ENCODE data around the gene BANK1. TPM values are rescaled to one million over a fixed set of nuclear protein-coding genes. Genes with fewer than 3 reads are reported as not detected.
"Not testable (repeated sequence)": the region's sequence is repeated elsewhere in the genome, so short reads cannot be mapped to it uniquely, and the experiment has no call there.

Gene BANK1
- total RNA-seq, 2 donors from 2014 or later: 0.22 to 0.46 TPM

DNA sequence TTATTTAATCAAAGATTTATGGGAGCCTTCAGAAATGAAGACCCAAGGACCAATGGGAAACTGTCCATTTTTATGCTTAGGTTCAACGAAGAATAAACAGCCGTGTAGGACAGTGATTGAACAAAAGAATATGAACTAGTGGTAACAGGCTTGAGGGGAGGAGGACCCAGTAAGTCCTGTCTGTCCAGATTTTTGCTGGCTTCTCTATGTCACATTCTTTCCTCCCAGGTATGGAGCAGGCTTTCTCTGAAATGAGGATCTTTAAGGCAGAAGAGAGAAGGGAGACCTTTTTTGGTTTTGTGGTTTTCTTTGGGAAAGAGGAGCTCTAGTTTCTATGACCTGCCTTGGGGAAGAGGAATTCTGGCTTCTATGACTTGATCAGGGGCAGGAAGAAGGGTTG lies 74.1 kb downstream of the BANK1 start:
- H3K36me3 Mint-ChIP-seq (ENCODE audit: insufficient read depth in 2 of 2): no peaks in the 10 kb centered on the region
- H3K27ac Mint-ChIP-seq: no peak overlapping the region
- no peaks in the 10 kb centered on the region for H3K4me1 Mint-ChIP-seq (ENCODE audit: low read depth)
- H3K27me3 Mint-ChIP-seq (ENCODE audit: low read depth): peaks cover 6% of the 10 kb centered on the region
- H3K9me3 Mint-ChIP-seq: peaks cover 0 to 1% of the 10 kb centered on the region in 2 donors
- no peak overlapping the region for H3K4me3 Mint-ChIP-seq
- DNase-seq (no peak), ATAC-seq (replicated peaks in 1 of 2) (no peak)

DNA sequence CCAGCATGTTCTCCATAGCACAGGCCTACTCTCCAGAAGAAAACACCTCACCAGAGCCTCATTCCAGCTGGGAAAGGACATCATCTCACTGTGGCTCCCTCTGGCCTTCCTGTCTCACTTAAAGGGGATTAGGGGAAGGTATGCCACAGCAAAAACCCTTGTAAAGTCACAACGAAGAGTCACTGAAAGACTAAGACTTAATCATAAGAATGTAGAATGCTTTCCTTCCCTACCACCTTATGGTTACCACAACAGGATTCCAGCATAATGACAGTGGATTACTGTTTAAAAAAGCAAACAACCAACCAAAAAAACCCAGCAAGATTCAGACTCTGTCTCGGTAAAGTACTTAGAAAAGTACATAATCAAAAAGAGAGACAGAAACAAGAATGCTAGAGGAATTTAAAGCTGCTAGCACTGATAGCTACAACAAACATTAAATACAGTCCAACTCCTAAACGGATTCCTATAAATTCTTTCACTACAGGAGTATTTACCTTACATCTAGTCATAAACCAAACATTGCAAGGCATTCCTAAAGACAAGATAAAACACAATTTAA lies 75.1 kb downstream of the BANK1 start:
- DNase-seq (no peak), ATAC-seq (replicated peaks in 1 of 2) (no peak)
- Mint-ChIP-seq H3K27ac (no peak overlapping the region), H3K36me3 (ENCODE audit: insufficient read depth in 2 of 2) (no peaks in the 10 kb centered on the region), H3K4me3 (no peak overlapping the region), H3K9me3 (peaks cover 0 to 1% of the 10 kb centered on the region in 2 donors), H3K27me3 (ENCODE audit: low read depth) (peaks cover 10% of the 10 kb centered on the region), H3K4me1 (ENCODE audit: low read depth) (no peaks in the 10 kb centered on the region)

DNA sequence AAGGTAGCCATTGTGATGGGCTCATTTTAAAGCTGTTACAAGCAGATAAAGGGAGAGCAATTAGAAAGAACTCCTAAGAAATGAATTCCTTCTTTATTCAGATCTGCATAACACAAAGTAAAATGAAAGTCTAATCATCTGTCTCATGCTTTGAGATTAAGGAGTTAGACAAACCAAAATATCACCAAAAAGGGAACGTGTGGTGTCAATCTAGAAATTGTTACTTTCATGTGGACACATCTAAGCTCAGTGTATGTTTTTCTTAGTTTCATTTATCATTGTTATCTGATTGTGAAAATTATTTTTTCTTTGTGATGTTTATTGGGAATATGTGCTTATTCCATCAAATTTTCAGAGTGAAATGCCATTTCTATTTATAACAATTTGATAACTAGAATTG lies 80.3 kb downstream of the BANK1 start:
- Mint-ChIP-seq H3K27me3 (ENCODE audit: low read depth) (peaks cover 23% of the 10 kb centered on the region), H3K36me3 (ENCODE audit: insufficient read depth in 2 of 2) (no peaks in the 10 kb centered on the region), H3K27ac (no peak overlapping the region), H3K4me3 (no peak overlapping the region), H3K9me3 (no peaks in the 10 kb centered on the region), H3K4me1 (ENCODE audit: low read depth) (no peaks in the 10 kb centered on the region)
- no peak for ATAC-seq (replicated peaks in 1 of 2)
- no peak for DNase-seq

DNA sequence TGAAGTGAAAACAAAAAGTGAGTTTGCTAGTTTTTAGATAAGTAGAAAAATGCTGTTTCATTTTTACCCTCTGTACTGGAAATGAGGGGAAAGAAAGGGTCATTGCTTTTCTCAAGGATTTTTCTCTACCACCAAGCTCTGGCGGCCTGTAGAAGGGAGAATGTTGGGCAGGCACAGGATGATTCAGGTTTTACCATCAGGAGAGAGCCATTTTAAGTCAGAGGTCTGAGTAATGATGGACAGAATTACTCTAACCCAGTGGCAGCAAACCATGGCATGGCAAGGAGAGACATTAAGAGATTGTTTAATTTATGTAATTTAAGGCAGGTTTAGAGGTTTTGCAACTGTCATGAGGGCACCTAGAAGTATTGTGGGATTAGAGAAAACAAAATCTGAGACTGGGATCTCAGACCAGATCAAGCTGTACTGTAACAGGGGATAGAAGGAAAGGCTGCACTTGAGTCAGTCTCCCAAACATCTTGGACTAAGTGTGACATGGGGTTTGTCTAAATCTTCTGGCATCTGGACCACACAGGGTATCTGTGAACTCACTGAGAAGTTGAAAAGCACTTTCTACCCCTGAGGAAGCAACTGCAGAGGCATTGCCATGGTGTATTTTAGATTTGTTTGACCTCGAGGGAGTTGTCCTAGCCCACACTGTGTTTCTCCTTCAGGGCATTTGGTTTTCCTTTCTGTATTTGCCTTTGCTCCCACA lies 81.6 kb downstream of the BANK1 start:
- peak; percentile 30 to 31 for ATAC-seq (replicated peaks in 1 of 2)

DNA sequence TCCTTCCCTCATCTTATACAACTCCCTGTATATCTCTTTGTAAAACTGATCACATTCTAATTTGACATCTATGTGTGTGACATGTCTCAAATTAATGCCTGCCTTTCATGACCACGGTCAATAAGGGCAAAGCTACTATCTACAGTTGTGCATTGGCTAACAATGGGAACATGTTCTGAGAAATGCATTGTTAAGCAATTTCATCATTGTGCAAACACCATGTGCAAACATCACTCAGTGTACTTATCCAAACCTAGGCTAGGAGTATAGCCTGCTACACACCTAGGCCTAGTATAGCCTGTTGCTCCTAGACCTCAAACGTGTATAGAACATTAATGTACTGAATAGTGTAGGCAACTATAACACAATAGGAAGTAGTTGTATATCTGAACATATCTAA lies 95.0 kb downstream of the BANK1 start:
- H3K9me3 Mint-ChIP-seq: no peaks in the 10 kb centered on the region
- H3K27ac Mint-ChIP-seq: no peak overlapping the region
- H3K36me3 Mint-ChIP-seq (ENCODE audit: insufficient read depth in 2 of 2): no peaks in the 10 kb centered on the region
- ATAC-seq (replicated peaks in 1 of 2) (no peak), DNase-seq (no peak)
- H3K4me1 Mint-ChIP-seq (ENCODE audit: low read depth): no peaks in the 10 kb centered on the region
- no peak overlapping the region for H3K4me3 Mint-ChIP-seq
- no peaks in the 10 kb centered on the region for H3K27me3 Mint-ChIP-seq (ENCODE audit: low read depth)

More for the DNA sequence above, 81.6 kb downstream of the BANK1 start:
- Mint-ChIP-seq H3K4me1 (ENCODE audit: low read depth) (no peaks in the 10 kb centered on the region), H3K4me3 (no peak overlapping the region), H3K9me3 (no peaks in the 10 kb centered on the region), H3K27me3 (ENCODE audit: low read depth) (peaks cover 22% of the 10 kb centered on the region), H3K36me3 (ENCODE audit: insufficient read depth in 2 of 2) (no peaks in the 10 kb centered on the region), H3K27ac (no peak overlapping the region)
- DNase-seq: no peak

DNA sequence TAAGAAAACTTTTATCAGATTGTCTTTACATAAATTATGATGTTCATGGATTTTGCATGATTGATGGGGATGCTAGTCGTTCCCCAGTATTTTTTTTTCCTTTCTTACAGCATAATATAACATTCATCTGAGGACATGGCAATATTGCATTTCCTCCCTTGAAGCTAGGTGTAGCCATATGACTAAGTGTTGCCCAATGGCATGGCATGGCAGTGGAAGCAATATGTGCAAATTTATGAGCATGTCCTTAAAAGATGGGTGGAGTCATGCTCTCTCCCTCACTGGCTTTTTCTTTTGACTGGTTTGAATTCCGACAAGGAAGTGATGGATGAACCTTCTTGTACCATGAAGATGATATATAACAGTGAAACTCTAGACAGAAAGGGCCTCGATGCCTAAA lies 96.3 kb downstream of the BANK1 start:
- Mint-ChIP-seq H3K27ac (no peak overlapping the region), H3K4me3 (no peak overlapping the region), H3K36me3 (ENCODE audit: insufficient read depth in 2 of 2) (peaks cover 0 to 2% of the 10 kb centered on the region in 2 donors), H3K4me1 (ENCODE audit: low read depth) (no peaks in the 10 kb centered on the region), H3K9me3 (peaks cover 0 to 2% of the 10 kb centered on the region in 2 donors), H3K27me3 (ENCODE audit: low read depth) (no peaks in the 10 kb centered on the region)
- ATAC-seq (replicated peaks in 1 of 2): no peak
- DNase-seq: no peak

DNA sequence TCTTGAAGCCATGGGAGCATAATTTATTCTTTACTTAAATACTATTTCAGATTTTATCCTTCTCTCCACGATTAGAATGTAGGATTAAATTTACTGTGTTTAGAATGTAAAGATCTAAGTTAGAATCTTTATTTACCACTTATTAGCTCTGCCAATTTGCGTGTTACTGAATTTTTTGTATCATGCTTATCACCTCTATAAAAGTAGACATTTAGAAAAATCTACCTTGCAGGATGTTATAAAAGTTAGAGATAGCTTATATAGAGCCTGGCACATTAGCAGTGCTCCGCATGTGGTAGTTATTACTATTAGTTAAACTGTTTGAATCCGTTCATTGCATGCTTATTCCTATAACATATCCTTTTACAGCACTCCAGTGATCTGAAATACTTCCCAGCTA lies 97.9 kb downstream of the BANK1 start:
- no peak for ATAC-seq (replicated peaks in 1 of 2)
- H3K36me3 Mint-ChIP-seq (ENCODE audit: insufficient read depth in 2 of 2): peaks cover 0 to 2% of the 10 kb centered on the region in 2 donors
- H3K9me3 Mint-ChIP-seq: peaks cover 0 to 2% of the 10 kb centered on the region in 2 donors
- DNase-seq: no peak
- H3K4me1 Mint-ChIP-seq (ENCODE audit: low read depth): no peaks in the 10 kb centered on the region
- H3K27ac Mint-ChIP-seq: no peak overlapping the region
- no peaks in the 10 kb centered on the region for H3K27me3 Mint-ChIP-seq (ENCODE audit: low read depth)
- no peak overlapping the region for H3K4me3 Mint-ChIP-seq

DNA sequence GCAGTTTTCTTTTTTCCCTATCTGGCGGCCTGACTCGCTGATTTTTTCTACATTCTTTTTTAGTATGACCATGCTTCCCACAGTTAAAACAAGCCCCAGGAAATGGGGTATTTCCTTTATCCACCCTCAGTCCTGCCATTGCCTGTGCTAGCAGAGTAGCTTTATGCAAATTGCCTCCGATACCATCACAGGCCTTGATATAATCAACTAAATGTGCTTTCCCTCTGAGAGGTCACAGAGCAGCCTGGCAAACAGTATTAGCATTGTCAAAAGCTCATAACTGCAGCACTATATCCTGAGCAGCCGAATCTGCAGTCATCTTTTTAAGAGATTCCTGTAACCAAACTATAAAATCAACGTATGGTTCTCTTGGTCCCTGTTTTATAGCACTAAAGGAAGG lies 115.0 kb downstream of the BANK1 start:
- not testable (repeated sequence) for H3K9me3 Mint-ChIP-seq; ATAC-seq (replicated peaks in 1 of 2); H3K27me3 Mint-ChIP-seq (ENCODE audit: low read depth); H3K4me1 Mint-ChIP-seq (ENCODE audit: low read depth); H3K36me3 Mint-ChIP-seq (ENCODE audit: insufficient read depth in 2 of 2); H3K4me3 Mint-ChIP-seq; DNase-seq
- peak overlapping the region; percentile 52 for H3K27ac Mint-ChIP-seq

DNA sequence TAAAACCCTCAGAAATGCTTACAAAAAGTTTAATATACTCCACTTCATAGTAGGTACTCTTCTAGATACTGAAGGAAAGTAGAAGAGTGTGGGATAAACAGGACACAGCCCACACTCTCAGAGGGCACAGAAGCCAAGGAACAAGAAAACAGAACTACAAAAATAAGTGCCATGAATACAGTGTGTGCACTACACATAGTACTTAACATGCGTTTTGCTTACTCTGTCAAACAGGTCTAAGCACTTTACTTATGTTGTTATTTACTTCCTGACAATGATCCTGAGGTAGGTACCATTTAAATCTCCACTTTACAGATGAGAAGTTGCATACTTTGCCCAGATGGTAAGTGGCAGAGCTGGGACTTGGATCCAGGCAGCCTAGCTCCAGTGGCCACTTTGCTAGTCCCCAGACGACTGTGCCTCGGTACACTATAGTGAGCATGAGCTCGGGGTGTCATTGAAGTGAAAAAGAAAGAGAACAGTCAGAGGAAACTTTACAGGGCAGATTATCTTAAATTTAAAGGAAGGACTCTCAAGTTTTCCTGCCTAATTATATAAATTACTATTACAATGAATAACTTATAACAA lies 120.3 kb downstream of the BANK1 start:
- H3K4me1 Mint-ChIP-seq (ENCODE audit: low read depth): no peaks in the 10 kb centered on the region
- H3K36me3 Mint-ChIP-seq (ENCODE audit: insufficient read depth in 2 of 2): no peaks in the 10 kb centered on the region
- H3K27ac Mint-ChIP-seq: no peak overlapping the region
- H3K4me3 Mint-ChIP-seq: no peak overlapping the region
- H3K9me3 Mint-ChIP-seq: peaks cover 1 to 2% of the 10 kb centered on the region in 2 donors
- no peaks in the 10 kb centered on the region for H3K27me3 Mint-ChIP-seq (ENCODE audit: low read depth)
- ATAC-seq (replicated peaks in 1 of 2): no peak
- DNase-seq: no peak

DNA sequence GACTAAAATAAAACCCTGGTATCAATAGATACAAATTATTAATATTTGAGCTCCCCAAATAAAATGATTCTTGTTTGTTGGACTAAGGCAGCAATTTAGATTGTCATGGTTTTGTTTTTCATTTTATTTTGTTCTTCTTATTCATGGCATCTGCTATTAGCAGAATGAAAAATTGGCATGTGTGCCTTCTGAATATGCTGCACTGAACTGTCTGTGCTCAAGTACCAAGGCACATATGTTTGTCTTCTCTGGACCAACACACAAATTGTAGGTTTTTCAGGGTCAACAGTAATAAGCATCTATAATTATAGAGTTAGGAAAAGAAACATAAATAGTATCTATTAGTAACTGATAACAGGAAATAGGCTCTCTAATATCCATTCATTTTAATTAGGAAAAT lies 121.1 kb downstream of the BANK1 start:
- H3K27me3 Mint-ChIP-seq (ENCODE audit: low read depth): no peaks in the 10 kb centered on the region
- ATAC-seq (replicated peaks in 1 of 2) (no peak), DNase-seq (no peak)
- H3K36me3 Mint-ChIP-seq (ENCODE audit: insufficient read depth in 2 of 2): no peaks in the 10 kb centered on the region
- no peak overlapping the region for H3K27ac Mint-ChIP-seq
- H3K4me1 Mint-ChIP-seq (ENCODE audit: low read depth): no peaks in the 10 kb centered on the region
- H3K9me3 Mint-ChIP-seq: peaks cover 1 to 2% of the 10 kb centered on the region in 2 donors
- H3K4me3 Mint-ChIP-seq: no peak overlapping the region

DNA sequence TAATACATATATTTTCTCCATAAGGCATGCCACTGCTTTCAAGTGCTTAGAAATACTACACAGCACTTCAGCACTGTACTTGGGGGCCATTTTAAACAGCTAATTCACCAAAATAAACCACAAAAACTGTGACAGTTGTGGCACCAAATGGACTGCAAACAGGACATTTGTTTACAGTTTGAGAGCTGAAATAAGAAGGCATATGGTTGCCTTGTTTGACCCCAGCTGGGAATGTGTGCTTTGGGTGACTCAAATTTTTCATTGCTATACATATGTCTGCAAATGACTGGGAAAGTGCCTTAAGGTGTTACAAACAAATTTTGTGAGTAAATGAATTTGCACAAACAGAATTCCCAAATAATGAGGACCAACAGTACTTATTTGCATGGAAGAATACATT lies 124.2 kb downstream of the BANK1 start:
- no peak for ATAC-seq (replicated peaks in 1 of 2)
- H3K4me3 Mint-ChIP-seq: no peak overlapping the region
- H3K27me3 Mint-ChIP-seq (ENCODE audit: low read depth): no peaks in the 10 kb centered on the region
- peaks cover 0 to 2% of the 10 kb centered on the region in 2 donors for H3K9me3 Mint-ChIP-seq
- no peak for DNase-seq
- no peak overlapping the region for H3K27ac Mint-ChIP-seq
- H3K4me1 Mint-ChIP-seq (ENCODE audit: low read depth): no peaks in the 10 kb centered on the region
- H3K36me3 Mint-ChIP-seq (ENCODE audit: insufficient read depth in 2 of 2): no peaks in the 10 kb centered on the region

DNA sequence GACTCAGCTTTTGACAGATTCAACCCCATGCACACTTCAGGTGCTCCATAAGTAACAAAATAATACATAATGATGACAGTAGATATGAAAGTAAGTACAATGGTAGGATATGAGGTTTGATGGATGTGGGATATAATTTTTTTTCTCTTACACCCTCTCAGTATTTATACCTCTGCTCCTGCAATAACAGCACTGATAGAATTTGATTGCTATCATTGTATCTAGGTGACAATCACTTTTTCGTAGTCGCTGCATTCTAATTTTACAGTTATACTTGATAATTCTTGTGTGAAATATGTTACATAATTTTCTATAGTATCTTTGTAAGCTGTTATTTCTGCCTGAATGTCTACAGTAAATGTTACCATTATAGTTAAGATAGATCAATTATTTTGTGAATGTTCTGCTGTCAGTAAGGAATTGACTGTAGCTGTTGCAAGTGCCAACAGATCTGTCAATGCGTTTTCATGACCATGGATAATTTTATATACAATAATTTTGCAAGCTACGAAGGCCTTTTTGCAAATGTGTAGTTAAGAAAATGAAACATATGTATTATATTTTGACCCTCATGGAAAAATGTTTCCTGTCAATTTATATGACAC lies 128.9 kb downstream of the BANK1 start:
- H3K4me1 Mint-ChIP-seq (ENCODE audit: low read depth): no peaks in the 10 kb centered on the region
- H3K27ac Mint-ChIP-seq: no peak overlapping the region
- ATAC-seq (replicated peaks in 1 of 2) (no peak), DNase-seq (no peak)
- H3K4me3 Mint-ChIP-seq: no peak overlapping the region
- H3K9me3 Mint-ChIP-seq: no peaks in the 10 kb centered on the region
- H3K27me3 Mint-ChIP-seq (ENCODE audit: low read depth): no peaks in the 10 kb centered on the region
- no peaks in the 10 kb centered on the region for H3K36me3 Mint-ChIP-seq (ENCODE audit: insufficient read depth in 2 of 2)

DNA sequence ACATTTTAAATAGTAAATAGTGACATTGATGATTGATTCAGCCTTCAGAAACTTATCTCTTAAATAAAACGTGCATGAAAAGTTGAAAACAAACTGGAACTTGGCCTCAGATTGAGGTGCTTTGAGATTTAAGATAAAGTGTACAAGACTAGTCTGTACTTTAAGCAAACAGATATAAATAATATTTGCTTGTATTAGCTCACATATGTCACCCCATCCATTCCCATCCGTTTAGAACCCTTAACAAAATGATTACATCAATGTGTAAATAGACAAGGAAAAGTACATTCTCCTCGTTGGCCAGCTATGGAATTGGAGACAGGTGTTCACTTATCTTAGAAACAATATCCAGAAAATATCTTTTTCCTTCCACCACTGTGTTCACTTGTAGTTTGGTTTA lies 130.8 kb downstream of the BANK1 start:
- H3K27ac Mint-ChIP-seq: no peak overlapping the region
- H3K4me1 Mint-ChIP-seq (ENCODE audit: low read depth): no peaks in the 10 kb centered on the region
- no peak overlapping the region for H3K4me3 Mint-ChIP-seq
- no peak for ATAC-seq (replicated peaks in 1 of 2)
- H3K36me3 Mint-ChIP-seq (ENCODE audit: insufficient read depth in 2 of 2): no peaks in the 10 kb centered on the region
- H3K27me3 Mint-ChIP-seq (ENCODE audit: low read depth): no peaks in the 10 kb centered on the region
- H3K9me3 Mint-ChIP-seq: no peaks in the 10 kb centered on the region
- DNase-seq: no peak
